Tibial nerve (tissue), 3 donors: ENCODE data around the gene ARHGAP26.

Experiments used
- POLR2A ChIP-seq, 2 donors: fragments of 450-650 bp; IDR thresholded peaks; one replicate each; pipeline ENCODE4 v1.6.1; 2017; ENCODE audit warnings: antibody characterized with exemption in 2 of 2, mild to moderate bottlenecking in 2 of 2, moderate library complexity in 2 of 2
- TF ChIP-seq, protein P1 (sequence below), 5 experiments: fragments of 200-600 bp in 3 of 5; fragments of 450-650 bp in 2 of 5; sonication (generic) in 3 of 5; IDR thresholded peaks; one replicate each; pipeline ENCODE4 v1.5.1; 2016 to 2019; ENCODE audit warnings: antibody characterized with exemption in 5 of 5, mild to moderate bottlenecking in 3 of 5, moderate library complexity in 2 of 5

DNA sequence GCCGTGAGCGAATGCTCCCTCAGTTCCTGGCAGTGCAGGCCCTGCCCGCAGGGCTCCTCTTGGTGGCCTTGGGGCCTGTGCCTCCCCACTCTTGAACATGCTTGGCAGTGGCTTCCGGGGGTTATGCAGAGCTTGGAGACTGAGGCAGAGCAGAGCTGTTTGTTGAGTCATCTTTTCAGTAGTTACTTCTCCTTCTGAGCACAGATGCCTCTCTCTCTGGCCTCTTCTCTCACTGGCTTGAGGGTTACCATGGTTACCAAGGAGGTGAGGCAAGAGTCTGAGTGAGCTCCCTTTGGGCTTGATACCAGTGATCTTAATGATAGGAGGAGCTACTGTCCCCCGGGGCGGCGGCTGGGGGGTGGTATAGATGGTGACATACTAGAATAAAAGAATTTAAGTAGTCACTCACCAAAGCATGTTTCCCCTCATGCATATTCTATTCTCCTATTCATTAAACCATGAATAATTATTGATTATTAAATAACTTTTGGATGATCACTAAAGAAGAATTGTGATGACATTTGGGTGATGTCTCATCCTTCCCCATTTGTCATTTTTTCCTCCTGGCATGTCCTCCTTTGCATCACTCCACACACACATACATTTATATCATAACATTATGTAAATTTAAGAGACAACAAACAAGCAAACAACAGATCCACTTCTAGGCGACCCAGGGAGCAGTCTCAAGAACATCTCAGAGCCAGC lies 111.1 kb downstream of the ARHGAP26 start:
- TF ChIP-seq, protein P1, sequence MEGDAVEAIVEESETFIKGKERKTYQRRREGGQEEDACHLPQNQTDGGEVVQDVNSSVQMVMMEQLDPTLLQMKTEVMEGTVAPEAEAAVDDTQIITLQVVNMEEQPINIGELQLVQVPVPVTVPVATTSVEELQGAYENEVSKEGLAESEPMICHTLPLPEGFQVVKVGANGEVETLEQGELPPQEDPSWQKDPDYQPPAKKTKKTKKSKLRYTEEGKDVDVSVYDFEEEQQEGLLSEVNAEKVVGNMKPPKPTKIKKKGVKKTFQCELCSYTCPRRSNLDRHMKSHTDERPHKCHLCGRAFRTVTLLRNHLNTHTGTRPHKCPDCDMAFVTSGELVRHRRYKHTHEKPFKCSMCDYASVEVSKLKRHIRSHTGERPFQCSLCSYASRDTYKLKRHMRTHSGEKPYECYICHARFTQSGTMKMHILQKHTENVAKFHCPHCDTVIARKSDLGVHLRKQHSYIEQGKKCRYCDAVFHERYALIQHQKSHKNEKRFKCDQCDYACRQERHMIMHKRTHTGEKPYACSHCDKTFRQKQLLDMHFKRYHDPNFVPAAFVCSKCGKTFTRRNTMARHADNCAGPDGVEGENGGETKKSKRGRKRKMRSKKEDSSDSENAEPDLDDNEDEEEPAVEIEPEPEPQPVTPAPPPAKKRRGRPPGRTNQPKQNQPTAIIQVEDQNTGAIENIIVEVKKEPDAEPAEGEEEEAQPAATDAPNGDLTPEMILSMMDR (IDR thresholded peaks at IDR 0.05), result no peak
- no peak for TF ChIP-seq POLR2A (IDR thresholded peaks at IDR 0.05)
